Panc1 (cell line): ENCODE data around the gene ARMC8. TPM values are rescaled to one million over a fixed set of nuclear protein-coding genes. Genes with fewer than 3 reads are reported as not detected.

ENCODE experiments used
- ATAC-seq: fragments of 200-7000 bp; cut with Tn5 transposase; 2 replicates; pipeline ENCODE4 v1.9.1; 2020; ENCODE audit warnings: mild to moderate bottlenecking, moderate library complexity
- BruUV-seq: library from RNA; stranded (reverse); fragments of 400-500 nt; replicated peaks from 2 replicates; lab custom pipeline; 2021; lab: Mats Ljungman, UMichigan
- CTCF ChIA-PET: fragments of 300-600 bp; sonication (Branson Sonifier 250); formaldehyde crosslinking; loops from one replicate; lab custom pipeline; 2022; ENCODE audit warnings: antibody characterized with exemption; lab: Charles Lee
- POLR2A ChIA-PET: fragments of 300-600 bp; sonication (Branson Sonifier 250); formaldehyde crosslinking; loops from one replicate; lab custom pipeline; 2022; ENCODE audit warnings: antibody characterized with exemption; lab: Charles Lee
- DNase-seq: peaks from one replicate; pipeline ENCODE4 v3.0.0-alpha.2; 2010; ENCODE audit warnings: low read depth, low spot score
- H3K27ac ChIP-seq: 2 replicates; pipeline ENCODE4 v1.5.1; 2011; ENCODE audit warnings: mild to moderate bottlenecking, low read length, inconsistent platforms
- H3K27me3 ChIP-seq: fragments of 200-500 bp; sonication (Bioruptor generic); 2 replicates; pipeline ENCODE4 v1.6.0; 2014; ENCODE audit warnings: low read length, inconsistent platforms; ENCODE audit not compliant: control insufficient read depth, insufficient read depth
- H3K36me3 ChIP-seq: fragments of 200-500 bp; sonication (Bioruptor generic); 2 replicates; pipeline ENCODE4 v1.5.1; 2014; ENCODE audit warnings: inconsistent platforms, mild to moderate bottlenecking, low read length, moderate library complexity; ENCODE audit not compliant: control insufficient read depth, insufficient read depth
- H3K4me1 ChIP-seq: 2 replicates; pipeline ENCODE4 v1.5.1; 2011; ENCODE audit warnings: inconsistent platforms, mild to moderate bottlenecking, low read length, moderate library complexity; ENCODE audit not compliant: control insufficient read depth, insufficient read depth
- H3K4me3 ChIP-seq, 2 experiments: 2 replicates each; pipeline ENCODE4 v1.5.1; 2011 to 2012; ENCODE audit warnings: low read depth in 2 of 2, low read length in 2 of 2, mild to moderate bottlenecking in 2 of 2, inconsistent platforms in 1 of 2, moderate library complexity in 1 of 2
- H3K9me3 ChIP-seq: fragments of 200-500 bp; sonication (Bioruptor generic); 2 replicates; pipeline ENCODE4 v1.5.1; 2014; ENCODE audit warnings: low read depth, mild to moderate bottlenecking, inconsistent platforms, low read length, moderate library complexity; ENCODE audit not compliant: control insufficient read depth, insufficient read depth
- CTCF ChIP-seq: fragments of 450-650 bp; IDR thresholded peaks from 2 replicates; pipeline ENCODE4 v1.5.1; 2017; ENCODE audit warnings: mild to moderate bottlenecking
- POLR2AphosphoS5 ChIP-seq: IDR thresholded peaks from 2 replicates; pipeline ENCODE4 v1.6.1; 2012; ENCODE audit warnings: mild to moderate bottlenecking, low read depth, low read length, moderate library complexity
- REST ChIP-seq, 2 experiments: IDR thresholded peaks; 2 replicates each; pipeline ENCODE4 v1.6.1; 2011 to 2012; ENCODE audit warnings: low read depth in 2 of 2, control low read depth in 1 of 2, low read length in 1 of 2, mild to moderate bottlenecking in 1 of 2, moderate library complexity in 1 of 2; ENCODE audit not compliant: insufficient read depth in 1 of 2
- SIN3A ChIP-seq: IDR thresholded peaks from 2 replicates; pipeline ENCODE4 v1.6.1; 2012; ENCODE audit warnings: low read depth, mild to moderate bottlenecking, low read length, moderate library complexity, borderline replicate concordance; ENCODE audit not compliant: insufficient read depth
- TCF7L2 ChIP-seq: IDR thresholded peaks from 2 replicates; pipeline ENCODE4 v1.6.1; 2011; ENCODE audit warnings: mild to moderate bottlenecking, low read depth, low read length, inconsistent platforms
- in situ Hi-C: cut with HindIII; loops from 2 replicates; pipeline ENCODE4 v1.10.0; 2016; ENCODE audit warnings: low sequenced_read_pairs, low pct_unique_long_range_greater_than_20kb
- intact Hi-C: fragments of 100-400 bp; cut with micrococcal nuclease; formaldehyde crosslinking; loops from one replicate; pipeline ENCODE4 v1.10.0; 2022; ENCODE audit not compliant: unreplicated experiment
- total RNA-seq: library from RNA; stranded (reverse); gene quantifications from one replicate; pipeline ENCODE4 v1.2.1, GENCODE V29; 2021; ENCODE audit not compliant: unreplicated experiment

Gene ARMC8
- total RNA-seq, 1 experiment from 2014 or later = 56.0 TPM

GRCh38 chr3:138326866-138327595 is 139.9 kb downstream of the ARMC8 start:
- DNase-seq (no peak), ATAC-seq (no peak)
- POLR2A ChIA-PET = interaction anchor here (0.6 kb wide), 1 partner anchor 1050 kb away, joined by 17 read pairs; no protein-coding TSS in a partner anchor
- no peak for TF ChIP-seq POLR2AphosphoS5
- TF ChIP-seq TCF7L2 = no peak
- no peak for TF ChIP-seq CTCF
- no peak for TF ChIP-seq REST (IDR thresholded peaks at IDR 0.05; ENCODE audit: insufficient read depth in 1 of 2, low read depth in 2 of 2, low read length in 1 of 2)
- no peak for TF ChIP-seq SIN3A
- Histone ChIP-seq H3K4me3 (no peak overlapping the region), H3K27me3 (peaks cover 15% of the 10 kb centered on the region), H3K4me1 (peaks cover 7% of the 10 kb centered on the region; the same call in 1 of the 2 replicates), H3K9me3 (no peaks in the 10 kb centered on the region), H3K36me3 (no peaks in the 10 kb centered on the region), H3K27ac (no peak overlapping the region)
- in situ Hi-C loops = no loop called here
- intact Hi-C loops = loop anchor here (5.0 kb wide), 1 partner anchor 145 kb away; no protein-coding TSS in a partner anchor
- CTCF ChIA-PET = interaction anchor here (0.6 kb wide), 1 partner anchor 605 kb away, joined by 6 read pairs; no protein-coding TSS in a partner anchor
- no TSS peak for BruUV-seq

GRCh38 chr3:138327831-138328230 is 140.7 kb downstream of the ARMC8 start:
- no peaks in the 10 kb centered on the region for H3K36me3 ChIP-seq
- ChIA-PET CTCF (no interaction called here), POLR2A (no interaction called here)
- DNase-seq (no peak), ATAC-seq (no peak)
- no peak for TF ChIP-seq CTCF
- no peak for TF ChIP-seq POLR2AphosphoS5
- no peak for TF ChIP-seq SIN3A
- no peak for TF ChIP-seq TCF7L2
- no peak for TF ChIP-seq REST (IDR thresholded peaks at IDR 0.05; ENCODE audit: insufficient read depth in 1 of 2, low read depth in 2 of 2, low read length in 1 of 2)
- intact Hi-C loops (loop anchor here (5.0 kb wide), 1 partner anchor 146 kb away; no protein-coding TSS in a partner anchor), in situ Hi-C loops (no loop called here)
- BruUV-seq = no TSS peak
- H3K27me3 ChIP-seq = peaks cover 15% of the 10 kb centered on the region
- no peak overlapping the region for H3K4me3 ChIP-seq
- H3K9me3 ChIP-seq = no peaks in the 10 kb centered on the region
- H3K27ac ChIP-seq = no peak overlapping the region
- peaks cover 7% of the 10 kb centered on the region; the same call in 1 of the 2 replicates for H3K4me1 ChIP-seq
